Inflammatory macrophage (primary cell): Measurements from ENCODE around the gene IRS2.
"Not testable (repeated sequence)": the region's sequence is repeated elsewhere in the genome, so short reads cannot be mapped to it uniquely, and the experiment has no call there.

Experiments used
- DNase-seq, 2 donors: peaks; one replicate each; pipeline ENCODE4 v3.0.0-alpha.2; 2020 to 2022

IRS2 gene

GRCh38 chr13:109751477-109751876 is 34.9 kb downstream of the IRS2 start:
- no peak for DNase-seq

- no peak for DNase-seq
These were observed 36.1 kb downstream of the IRS2 start for GRCh38 chr13:109750221-109750775.

- no peak for DNase-seq
These were observed 37.0 kb downstream of the IRS2 start for GRCh38 chr13:109749365-109749764.

GRCh38 chr13:109748677-109749076 is 37.7 kb downstream of the IRS2 start:
- no peak for DNase-seq

GRCh38 chr13:109747524-109747923 is 38.9 kb downstream of the IRS2 start:
- no peak for DNase-seq

- no peak for DNase-seq
These were observed 40.0 kb downstream of the IRS2 start for GRCh38 chr13:109746364-109746763.

GRCh38 chr13:109745702-109746101 is 40.7 kb downstream of the IRS2 start:
- no peak for DNase-seq

- no peak for DNase-seq
These were observed 41.3 kb downstream of the IRS2 start for GRCh38 chr13:109745060-109745459.

GRCh38 chr13:109744512-109745051 is 41.8 kb downstream of the IRS2 start:
- no peak for DNase-seq

GRCh38 chr13:109743706-109744453 is 42.5 kb downstream of the IRS2 start:
- no peak for DNase-seq

GRCh38 chr13:109741966-109742365 is 44.4 kb downstream of the IRS2 start:
- no peak for DNase-seq

- DNase-seq: no peak
These were observed 45.7 kb downstream of the IRS2 start for GRCh38 chr13:109740721-109741120.

GRCh38 chr13:109740121-109740520 is 46.3 kb downstream of the IRS2 start:
- no peak for DNase-seq

GRCh38 chr13:109738298-109738746 is 48.1 kb downstream of the IRS2 start:
- peak; percentile 26 to 31 for DNase-seq

GRCh38 chr13:109737606-109738005 is 48.8 kb downstream of the IRS2 start:
- no peak for DNase-seq

- DNase-seq: no peak
These were observed 49.3 kb downstream of the IRS2 start for GRCh38 chr13:109737046-109737573.

- no peak for DNase-seq
These were observed 50.9 kb downstream of the IRS2 start for GRCh38 chr13:109735436-109735966.

- no peak for DNase-seq
These were observed 52.2 kb downstream of the IRS2 start for GRCh38 chr13:109734002-109734785.

GRCh38 chr13:109733550-109733949 is 52.8 kb downstream of the IRS2 start:
- no peak for DNase-seq

- DNase-seq: not testable (repeated sequence)
These were observed 53.8 kb downstream of the IRS2 start for GRCh38 chr13:109732470-109733170.

GRCh38 chr13:109730812-109731335 is 55.5 kb downstream of the IRS2 start:
- no peak for DNase-seq
